ENCODE results near the gene HECW1.

- no peak for TF ChIP-seq REST (IDR thresholded peaks at IDR 0.05; ENCODE audit: insufficient read depth in 1 of 2, low read depth in 2 of 2, low read length in 2 of 2)
- no peak for TF ChIP-seq SIN3A (IDR thresholded peaks at IDR 0.05; ENCODE audit: borderline replicate concordance, insufficient read depth, low read length)
- no peak for TF ChIP-seq FOXP2 (optimal IDR thresholded peaks at IDR 0.05; ENCODE audit: borderline replicate concordance, extremely low read depth, extremely low read length, insufficient read depth)
- no peak for TF ChIP-seq POLR2AphosphoS5 (IDR thresholded peaks at IDR 0.05; ENCODE audit: low read depth, low read length)
- TF ChIP-seq TAF1 (IDR thresholded peaks at IDR 0.05; ENCODE audit: borderline replicate concordance, insufficient read depth, low read length), result no peak
Measured at GRCh38 chr7:43151076-43151475, 38.6 kb downstream of the HECW1 start.
